IMR-90 (cell line): ENCODE results near the gene FLT1. TPM values are rescaled to one million over a fixed set of nuclear protein-coding genes. Genes with fewer than 3 reads are reported as not detected.

Experiments
- ATAC-seq: fragments of 200-7000 bp; cut with Tn5 transposase; 2 replicates; pipeline ENCODE4 v1.9.1; 2020; ENCODE audit warnings: low read depth, mild to moderate bottlenecking, moderate library complexity
- BruUV-seq: library from RNA; stranded (reverse); fragments of 400-500 nt; replicated peaks from 2 replicates; lab custom pipeline; 2021; lab: Mats Ljungman, UMichigan
- CTCF ChIA-PET: fragments of 300-600 bp; formaldehyde crosslinking; extraction: SDS; loops from one replicate; lab custom pipeline; 2021; ENCODE audit warnings: antibody characterized with exemption; lab: Yijun Ruan, JAX
- POLR2A ChIA-PET: fragments of 300-600 bp; sonication (Branson Sonifier 250); formaldehyde crosslinking; loops from one replicate; lab custom pipeline; 2022; ENCODE audit warnings: antibody characterized with exemption; ENCODE audit not compliant: unreplicated experiment; lab: Charles Lee
- DNase-seq: peaks from one replicate; pipeline ENCODE4 v3.0.0; 2013
- H2AFZ ChIP-seq: replicated peaks from 2 replicates; pipeline ENCODE3; 2013; ENCODE audit warnings: low read length, mild to moderate bottlenecking; ENCODE audit not compliant: poor library complexity
- H2AK5ac ChIP-seq: 2 replicates; pipeline ENCODE4 v1.6.1; 2013; ENCODE audit warnings: low read depth, low read length, inconsistent platforms
- H2AK9ac ChIP-seq: replicated peaks from 2 replicates; pipeline ENCODE3; 2013; ENCODE audit warnings: mild to moderate bottlenecking, low read depth, low read length, moderate library complexity; ENCODE audit not compliant: poor library complexity
- H2BK120ac ChIP-seq: 2 replicates; pipeline ENCODE4 v1.6.1; 2013; ENCODE audit warnings: low read depth, low read length, inconsistent platforms
- H2BK15ac ChIP-seq: 3 replicates; pipeline ENCODE4 v1.6.1; 2013; ENCODE audit warnings: low read depth, low read length, inconsistent platforms
- H2BK20ac ChIP-seq: 2 replicates; pipeline ENCODE4 v1.6.1; 2013; ENCODE audit warnings: low read depth, mild to moderate bottlenecking, inconsistent platforms, low read length, moderate library complexity
- H2BK5ac ChIP-seq: 2 replicates; pipeline ENCODE4 v1.6.1; 2013; ENCODE audit warnings: mild to moderate bottlenecking, low read depth, low read length, inconsistent platforms; ENCODE audit not compliant: poor library complexity, severe bottlenecking
- H3K14ac ChIP-seq: replicated peaks from 2 replicates; pipeline ENCODE4 v1.6.1; 2013; ENCODE audit warnings: low read depth, low read length, inconsistent platforms
- H3K18ac ChIP-seq: 2 replicates; pipeline ENCODE4 v1.6.1; 2013; ENCODE audit warnings: low read depth, low read length, control low read depth
- H3K23ac ChIP-seq: 2 replicates; pipeline ENCODE4 v1.6.1; 2013; ENCODE audit warnings: low read depth, low read length, inconsistent platforms
- H3K27ac ChIP-seq: 2 replicates; pipeline ENCODE4 v1.5.1; 2013; ENCODE audit warnings: mild to moderate bottlenecking, control low read depth, low read length; ENCODE audit not compliant: insufficient read depth
- H3K27me3 ChIP-seq: 2 replicates; pipeline ENCODE4 v1.6.1; 2013; ENCODE audit warnings: low read length; ENCODE audit not compliant: control insufficient read depth, insufficient read depth
- H3K36me3 ChIP-seq: 2 replicates; pipeline ENCODE4 v1.6.1; 2013; ENCODE audit warnings: low read length, mixed read lengths; ENCODE audit not compliant: control insufficient read depth, insufficient read depth
- H3K4ac ChIP-seq: 2 replicates; pipeline ENCODE4 v1.6.1; 2013; ENCODE audit warnings: low read depth, low read length, inconsistent platforms
- H3K4me1 ChIP-seq: 2 replicates; pipeline ENCODE4 v1.6.1; 2013; ENCODE audit warnings: low read length, mixed read lengths; ENCODE audit not compliant: control insufficient read depth, insufficient read depth
- H3K4me2 ChIP-seq: 2 replicates; pipeline ENCODE4 v1.6.1; 2013; ENCODE audit warnings: low read depth, mild to moderate bottlenecking, control low read depth, low read length, moderate library complexity
- H3K4me3 ChIP-seq: 2 replicates; pipeline ENCODE4 v1.5.1; 2013; ENCODE audit warnings: low read depth, mild to moderate bottlenecking, control low read depth, low read length, moderate library complexity; ENCODE audit not compliant: insufficient read depth
- H3K56ac ChIP-seq: 2 replicates; pipeline ENCODE4 v1.6.1; 2013; ENCODE audit warnings: low read length, inconsistent platforms; ENCODE audit not compliant: insufficient read depth; ENCODE audit errors: extremely low read depth
- H3K79me1 ChIP-seq, 2 experiments: 2 replicates each; pipeline ENCODE4 v1.6.1; 2013; ENCODE audit warnings: low read length in 2 of 2, inconsistent platforms in 1 of 2, low read depth in 1 of 2
- H3K9ac ChIP-seq: 2 replicates; pipeline ENCODE4 v1.6.1; 2013; ENCODE audit warnings: low read depth, low read length, control low read depth
- H3K9me1 ChIP-seq: 2 replicates; pipeline ENCODE4 v1.6.1; 2013; ENCODE audit warnings: low read length, inconsistent platforms; ENCODE audit not compliant: insufficient read depth
- H3K9me3 ChIP-seq: 2 replicates; pipeline ENCODE4 v1.6.1; 2013; ENCODE audit warnings: low read length; ENCODE audit not compliant: control insufficient read depth, insufficient read depth
- H4K20me1 ChIP-seq: 2 replicates; pipeline ENCODE4 v1.6.1; 2013; ENCODE audit warnings: low read length, inconsistent platforms; ENCODE audit not compliant: insufficient read depth
- H4K5ac ChIP-seq: 2 replicates; pipeline ENCODE4 v1.6.1; 2013; ENCODE audit warnings: mild to moderate bottlenecking, low read depth, low read length, control low read depth
- H4K8ac ChIP-seq, 2 experiments: 2 replicates each; pipeline ENCODE4 v1.6.1; 2013; ENCODE audit warnings: low read depth in 2 of 2, low read length in 2 of 2, control low read depth in 1 of 2, inconsistent platforms in 1 of 2
- H4K91ac ChIP-seq: 2 replicates; pipeline ENCODE4 v1.6.1; 2013; ENCODE audit warnings: low read depth, low read length, inconsistent platforms; ENCODE audit not compliant: insufficient read depth
- BHLHE40 ChIP-seq: fragments of 150-350 bp; IDR thresholded peaks from 2 replicates; pipeline ENCODE4 v1.6.1; 2016; ENCODE audit warnings: mild to moderate bottlenecking, low read depth, low read length
- CEBPB ChIP-seq: IDR thresholded peaks from 2 replicates; pipeline ENCODE4 v1.6.1; 2012; ENCODE audit warnings: low read depth, low read length, improper control_type of control experiment
- CHD1 ChIP-seq: IDR thresholded peaks from 2 replicates; pipeline ENCODE4 v1.6.1; 2012; ENCODE audit warnings: low read depth, low read length, improper control_type of control experiment
- FOS ChIP-seq: fragments of 150-350 bp; IDR thresholded peaks from 2 replicates; pipeline ENCODE4 v1.6.1; 2016; ENCODE audit warnings: low read depth, low read length
- MAFK ChIP-seq: IDR thresholded peaks from 2 replicates; pipeline ENCODE4 v1.6.1; 2012; ENCODE audit warnings: low read depth, low read length, improper control_type of control experiment
- MAZ ChIP-seq: IDR thresholded peaks from 2 replicates; pipeline ENCODE4 v1.6.1; 2012; ENCODE audit warnings: low read depth, mild to moderate bottlenecking, low read length, improper control_type of control experiment, moderate library complexity, borderline replicate concordance
- MXI1 ChIP-seq: IDR thresholded peaks from 2 replicates; pipeline ENCODE4 v1.6.1; 2012; ENCODE audit warnings: low read depth, mild to moderate bottlenecking, low read length, moderate library complexity, borderline replicate concordance
- NFE2L2 ChIP-seq: fragments of 150-350 bp; IDR thresholded peaks from 2 replicates; pipeline ENCODE4 v1.6.1; 2016; ENCODE audit warnings: low read depth, mild to moderate bottlenecking, low read length
- POLR2A ChIP-seq: IDR thresholded peaks from 2 replicates; pipeline ENCODE4 v1.6.1; 2012; ENCODE audit warnings: mild to moderate bottlenecking, low read depth, low read length
- RAD21 ChIP-seq: IDR thresholded peaks from 2 replicates; pipeline ENCODE4 v1.6.1; 2012; ENCODE audit warnings: low read length, improper control_type of control experiment
- RCOR1 ChIP-seq: IDR thresholded peaks from 2 replicates; pipeline ENCODE4 v1.6.1; 2012; ENCODE audit warnings: mild to moderate bottlenecking, low read length, improper control_type of control experiment; ENCODE audit not compliant: insufficient replicate concordance
- RFX5 ChIP-seq: IDR thresholded peaks from 2 replicates; pipeline ENCODE4 v1.8.0; 2012; ENCODE audit warnings: low read depth, mild to moderate bottlenecking, low read length, moderate library complexity
- SMC3 ChIP-seq: fragments of 150-350 bp; IDR thresholded peaks from 2 replicates; pipeline ENCODE4 v1.6.1; 2016; ENCODE audit warnings: low read depth, mild to moderate bottlenecking, antibody characterized with exemption, low read length, moderate library complexity
- WGBS, 2 experiments: methylation state at CpG; one replicate each; pipeline versions ENCODE4 v1.1.5 to v1.1.7; 2013; ENCODE audit warnings: missing lambda C conversion rate in 2 of 2; ENCODE audit not compliant: insufficient read length in 1 of 2; ENCODE audit errors: extremely low coverage in 2 of 2; 5-methylcytosine and 5-hydroxymethylcytosine counted together
- dilution Hi-C: fragments of 300-500 bp; cut with HindIII; formaldehyde crosslinking; loops from one replicate; pipeline ENCODE4 v1.14.3; 2018; ENCODE audit warnings: low sequenced_read_pairs; ENCODE audit not compliant: unreplicated experiment
- in situ Hi-C: fragments of 300-500 bp; cut with MboI; formaldehyde crosslinking; loops from 3 replicates; pipeline ENCODE4 v1.14.3; 2019; ENCODE audit warnings: low sequenced_read_pairs, inconsistent platforms, mixed read lengths
- intact Hi-C: fragments of 100-400 bp; cut with micrococcal nuclease; formaldehyde crosslinking; loops from 2 replicates; pipeline ENCODE4 v1.10.0; 2022
- polyA plus RNA-seq, 3 experiments: library from polyadenylated mRNA; depleted of rRNA; stranded (reverse); fragments of >200 nt; gene quantifications; 2 replicates each; pipeline ENCODE4 v1.2.3, GENCODE V29; 2012; ENCODE audit warnings: low replicate concordance in 1 of 3
- total RNA-seq: library from RNA; depleted of rRNA; stranded (reverse); fragments of >200 nt; gene quantifications from 2 replicates; pipeline ENCODE4 v1.2.3, GENCODE V29; 2012
- TF ChIP-seq, protein P1 (sequence below): fragments of 150-350 bp; IDR thresholded peaks from 2 replicates; pipeline ENCODE4 v1.6.1; 2016; ENCODE audit warnings: low read depth, mild to moderate bottlenecking, low read length, moderate library complexity, borderline replicate concordance
- TF ChIP-seq, protein P2 (sequence below): conservative IDR thresholded peaks from 2 replicates; pipeline ENCODE4 v1.5.1; 2012; ENCODE audit warnings: mild to moderate bottlenecking, low read depth, low read length, improper control_type of control experiment
- TF ChIP-seq, protein P3 (sequence below): fragments of 150-350 bp; IDR thresholded peaks from 2 replicates; pipeline ENCODE4 v1.6.1; 2017; ENCODE audit warnings: mild to moderate bottlenecking, antibody characterized with exemption, low read length, low read depth

FLT1 gene
- total and polyA plus RNA-seq, 2 of the 4 experiments (the other 2 are of a cell fraction): 4.5 to 10.4 TPM

DNA sequence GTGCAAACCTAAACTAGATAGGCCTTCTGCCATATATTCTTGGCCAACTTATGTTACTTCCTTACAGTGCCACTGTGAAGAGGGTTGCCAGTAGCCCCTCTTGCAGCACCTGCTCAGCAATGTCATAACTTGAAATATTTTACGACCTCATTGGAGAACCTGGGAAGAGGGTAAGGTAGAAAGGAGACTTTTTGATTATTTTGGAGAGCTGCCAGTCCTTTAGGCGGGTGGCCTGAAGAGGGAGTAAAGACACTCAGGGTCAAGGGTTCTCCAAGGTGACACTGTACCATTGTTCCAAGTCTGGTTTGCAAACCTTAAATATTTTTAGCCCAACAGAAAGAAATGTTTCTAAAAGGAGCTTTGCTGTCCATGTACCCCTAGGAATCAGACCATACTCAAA, 118.3 kb downstream of the FLT1 start:
- H3K4me3 ChIP-seq: no peak overlapping the region
- H2BK15ac ChIP-seq: no peak overlapping the region
- dilution Hi-C loops: no loop called here
- H3K14ac ChIP-seq: no peak overlapping the region
- no peak overlapping the region for H4K8ac ChIP-seq
- no peak overlapping the region for H2BK20ac ChIP-seq
- no peak overlapping the region for H2BK5ac ChIP-seq
- no peak overlapping the region for H3K18ac ChIP-seq
- ChIA-PET POLR2A (interaction anchor here (0.6 kb wide), 2 partner anchors 249 to 260 kb away, joined by 3 to 4 read pairs; no protein-coding TSS in a partner anchor), CTCF (interaction anchor here (1.1 kb wide), 1 partner anchor 10 kb away, joined by 3 read pairs; no protein-coding TSS in a partner anchor)
- BruUV-seq: no TSS peak
- no peaks in the 10 kb centered on the region for H3K9me3 ChIP-seq
- no peak overlapping the region for H3K27ac ChIP-seq
- H2AK9ac ChIP-seq: no peak overlapping the region
- H2AFZ ChIP-seq: no peak overlapping the region
- H2BK120ac ChIP-seq: no peak overlapping the region
- no peaks in the 10 kb centered on the region for H3K36me3 ChIP-seq
- no peaks in the 10 kb centered on the region for H3K9me1 ChIP-seq
- H4K5ac ChIP-seq: no peak overlapping the region
- no peak overlapping the region for H2AK5ac ChIP-seq
- TF ChIP-seq RCOR1 (no peak), MAZ (no peak), CEBPB (no peak), SMC3 (no peak), MXI1 (no peak), MAFK (no peak), CHD1 (no peak), RFX5 (no peak), RAD21 (no peak), BHLHE40 (no peak), FOS (no peak), NFE2L2 (no peak), POLR2A (no peak)
- TF ChIP-seq, protein P1, sequence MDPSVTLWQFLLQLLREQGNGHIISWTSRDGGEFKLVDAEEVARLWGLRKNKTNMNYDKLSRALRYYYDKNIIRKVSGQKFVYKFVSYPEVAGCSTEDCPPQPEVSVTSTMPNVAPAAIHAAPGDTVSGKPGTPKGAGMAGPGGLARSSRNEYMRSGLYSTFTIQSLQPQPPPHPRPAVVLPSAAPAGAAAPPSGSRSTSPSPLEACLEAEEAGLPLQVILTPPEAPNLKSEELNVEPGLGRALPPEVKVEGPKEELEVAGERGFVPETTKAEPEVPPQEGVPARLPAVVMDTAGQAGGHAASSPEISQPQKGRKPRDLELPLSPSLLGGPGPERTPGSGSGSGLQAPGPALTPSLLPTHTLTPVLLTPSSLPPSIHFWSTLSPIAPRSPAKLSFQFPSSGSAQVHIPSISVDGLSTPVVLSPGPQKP: no peak
- TF ChIP-seq, protein P2, sequence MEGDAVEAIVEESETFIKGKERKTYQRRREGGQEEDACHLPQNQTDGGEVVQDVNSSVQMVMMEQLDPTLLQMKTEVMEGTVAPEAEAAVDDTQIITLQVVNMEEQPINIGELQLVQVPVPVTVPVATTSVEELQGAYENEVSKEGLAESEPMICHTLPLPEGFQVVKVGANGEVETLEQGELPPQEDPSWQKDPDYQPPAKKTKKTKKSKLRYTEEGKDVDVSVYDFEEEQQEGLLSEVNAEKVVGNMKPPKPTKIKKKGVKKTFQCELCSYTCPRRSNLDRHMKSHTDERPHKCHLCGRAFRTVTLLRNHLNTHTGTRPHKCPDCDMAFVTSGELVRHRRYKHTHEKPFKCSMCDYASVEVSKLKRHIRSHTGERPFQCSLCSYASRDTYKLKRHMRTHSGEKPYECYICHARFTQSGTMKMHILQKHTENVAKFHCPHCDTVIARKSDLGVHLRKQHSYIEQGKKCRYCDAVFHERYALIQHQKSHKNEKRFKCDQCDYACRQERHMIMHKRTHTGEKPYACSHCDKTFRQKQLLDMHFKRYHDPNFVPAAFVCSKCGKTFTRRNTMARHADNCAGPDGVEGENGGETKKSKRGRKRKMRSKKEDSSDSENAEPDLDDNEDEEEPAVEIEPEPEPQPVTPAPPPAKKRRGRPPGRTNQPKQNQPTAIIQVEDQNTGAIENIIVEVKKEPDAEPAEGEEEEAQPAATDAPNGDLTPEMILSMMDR: no peak
- TF ChIP-seq, protein P3, sequence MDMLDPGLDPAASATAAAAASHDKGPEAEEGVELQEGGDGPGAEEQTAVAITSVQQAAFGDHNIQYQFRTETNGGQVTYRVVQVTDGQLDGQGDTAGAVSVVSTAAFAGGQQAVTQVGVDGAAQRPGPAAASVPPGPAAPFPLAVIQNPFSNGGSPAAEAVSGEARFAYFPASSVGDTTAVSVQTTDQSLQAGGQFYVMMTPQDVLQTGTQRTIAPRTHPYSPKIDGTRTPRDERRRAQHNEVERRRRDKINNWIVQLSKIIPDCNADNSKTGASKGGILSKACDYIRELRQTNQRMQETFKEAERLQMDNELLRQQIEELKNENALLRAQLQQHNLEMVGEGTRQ: no peak
- intact Hi-C loops: no loop called here
- H3K27me3 ChIP-seq: no peaks in the 10 kb centered on the region
- H4K20me1 ChIP-seq: no peaks in the 10 kb centered on the region
- ATAC-seq (no peak), DNase-seq (no peak)
- WGBS, 2 experiments: no CpG with 5 or more reads among the region's 2 CpGs
- no peak overlapping the region for H3K56ac ChIP-seq
- no peak overlapping the region for H3K4me2 ChIP-seq
- H3K9ac ChIP-seq: no peak overlapping the region
- in situ Hi-C loops: no loop called here
- no peak overlapping the region for H3K23ac ChIP-seq
- no peak overlapping the region for H4K91ac ChIP-seq
- no peaks in the 10 kb centered on the region for H3K79me1 ChIP-seq
- H3K4ac ChIP-seq: no peak overlapping the region
- no peaks in the 10 kb centered on the region for H3K4me1 ChIP-seq
